HG03342 (cell line): Measurements from ENCODE around the gene PRICKLE2.

Experiments
- ATAC-seq: cut with Tn5 transposase; IDR thresholded peaks from one replicate; pipeline ENCODE4 v1.9.1; 2021; ENCODE audit warnings: mild to moderate bottlenecking, moderate library complexity; ENCODE audit not compliant: unreplicated experiment

Gene PRICKLE2

GRCh38 chr3:64081235-64081630 lies 144.0 kb downstream of the PRICKLE2 start:
- no peak for ATAC-seq

GRCh38 chr3:64080616-64081234 lies 144.5 kb downstream of the PRICKLE2 start:
- ATAC-seq, result no peak

DNA sequence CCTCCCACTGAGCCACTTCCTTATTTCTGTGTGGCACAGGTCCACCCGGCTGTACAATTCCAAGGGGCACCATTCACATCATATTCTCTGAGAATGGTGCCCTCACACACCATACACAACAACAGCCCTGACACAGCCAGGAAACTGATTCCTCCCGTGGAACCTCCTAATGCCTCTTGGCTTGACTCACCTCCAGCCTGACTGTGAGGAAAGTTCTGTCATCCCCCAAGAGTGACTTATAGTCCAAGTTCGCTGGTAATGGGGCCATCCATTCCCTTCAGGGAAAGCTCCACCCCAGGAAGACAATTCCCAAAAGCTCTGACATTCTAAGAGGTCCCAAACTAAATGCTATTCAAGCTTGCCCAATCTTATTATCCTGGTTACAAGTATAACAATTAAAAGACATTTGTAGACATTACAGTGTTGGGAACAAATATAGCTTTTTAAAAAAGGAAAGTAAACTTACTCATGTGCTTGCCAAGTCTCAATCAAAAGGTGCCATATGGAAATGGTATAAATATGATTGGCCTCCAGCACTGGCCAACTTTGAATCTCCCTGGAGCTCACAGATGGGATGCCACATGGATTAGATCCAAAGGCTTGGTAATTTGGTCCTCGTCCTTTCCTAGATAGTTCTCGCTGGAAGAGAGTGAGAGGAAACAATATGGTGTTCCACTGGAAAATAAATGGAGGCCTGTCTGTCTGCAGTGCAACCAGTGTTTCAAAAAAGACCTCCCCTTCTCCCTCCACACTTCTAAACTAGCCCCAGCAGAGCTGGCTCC lies 145.7 kb downstream of the PRICKLE2 start:
- no peak for ATAC-seq

DNA sequence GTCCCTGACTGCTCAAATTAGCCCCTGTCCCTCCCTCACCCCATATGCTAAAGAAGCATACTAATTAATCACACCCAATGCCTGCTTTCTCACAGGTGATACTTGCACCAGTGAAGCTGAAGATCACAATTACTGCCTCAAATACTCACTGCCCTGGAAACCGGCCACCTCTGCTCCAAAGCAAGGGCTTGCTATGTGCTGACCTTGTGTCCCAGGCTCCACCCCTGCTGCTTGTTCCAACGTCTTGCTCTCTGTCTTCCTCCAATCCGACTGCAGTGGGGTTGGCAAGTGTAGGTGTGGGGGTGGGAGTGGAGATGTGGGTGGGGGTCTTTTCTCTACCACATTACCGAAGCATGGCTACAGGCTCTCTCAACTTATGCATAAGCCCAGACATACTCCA lies 146.3 kb downstream of the PRICKLE2 start:
- ATAC-seq, result no peak

- ATAC-seq, result no peak
Observed at GRCh38 chr3:64074895-64075679, 150.2 kb downstream of the PRICKLE2 start.

DNA sequence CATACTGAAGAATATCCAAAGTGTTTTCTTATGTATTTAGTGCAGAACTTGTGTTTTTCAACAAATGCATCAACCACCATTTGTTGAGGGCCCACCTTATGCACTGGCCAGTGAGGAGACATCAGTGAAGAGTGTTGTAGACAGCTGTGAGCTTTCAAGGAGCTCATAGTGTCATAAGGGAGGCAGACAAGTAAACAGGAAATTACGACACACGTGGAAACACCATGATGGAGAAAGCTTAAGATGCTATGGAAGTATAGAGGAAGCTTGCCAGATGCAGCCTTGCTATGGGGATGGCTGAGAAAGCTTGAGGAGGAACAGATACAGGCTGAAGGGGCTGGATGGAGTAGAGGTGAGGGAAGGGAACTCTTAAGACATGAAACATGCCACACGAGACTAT lies 151.2 kb downstream of the PRICKLE2 start:
- no peak for ATAC-seq

GRCh38 chr3:64073158-64073761 lies 152.0 kb downstream of the PRICKLE2 start:
- no peak for ATAC-seq

- ATAC-seq, result no peak
Observed at GRCh38 chr3:64072126-64072525, 153.1 kb downstream of the PRICKLE2 start.

GRCh38 chr3:64070704-64071103 lies 154.6 kb downstream of the PRICKLE2 start:
- no peak for ATAC-seq

DNA sequence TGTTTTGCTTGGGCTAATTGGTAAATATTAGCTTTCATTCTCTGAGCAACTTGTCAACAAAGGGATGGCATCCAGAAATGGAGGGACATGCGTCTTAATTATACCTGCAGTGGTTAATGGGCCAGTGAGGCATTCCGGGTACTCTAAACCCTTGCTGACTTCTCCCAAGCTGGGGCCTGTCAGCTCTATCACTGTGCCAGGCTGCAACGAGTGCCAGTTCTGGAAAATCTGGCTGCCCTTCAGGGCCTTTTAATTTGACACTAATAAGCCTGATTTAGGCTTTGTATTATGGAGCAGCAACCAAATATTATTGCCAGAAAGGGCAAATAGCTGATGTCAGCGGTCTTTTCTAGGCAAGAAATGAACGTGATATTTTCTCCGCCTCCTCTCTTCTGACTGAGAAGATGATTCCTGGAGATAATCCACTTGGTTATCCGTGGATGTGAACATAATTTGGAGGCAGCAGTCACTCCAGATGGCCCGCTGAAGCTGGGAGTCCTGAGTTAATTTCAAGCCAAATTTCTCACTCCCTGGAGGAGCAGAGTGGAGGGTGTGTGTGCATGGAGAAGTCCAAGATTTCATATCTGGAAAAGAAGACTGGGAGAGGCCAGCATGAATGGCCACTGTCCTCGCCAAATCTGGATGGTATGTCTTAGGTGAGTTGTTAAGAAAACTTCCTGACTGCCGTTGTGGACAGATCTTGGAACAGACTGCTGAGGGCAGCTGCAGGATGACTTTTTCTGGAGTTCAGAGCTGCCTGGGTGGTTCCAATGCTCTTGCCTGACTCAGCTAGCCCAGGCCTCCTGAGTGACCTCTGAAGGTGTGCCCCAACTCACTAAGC lies 157.5 kb downstream of the PRICKLE2 start:
- ATAC-seq, result no peak

DNA sequence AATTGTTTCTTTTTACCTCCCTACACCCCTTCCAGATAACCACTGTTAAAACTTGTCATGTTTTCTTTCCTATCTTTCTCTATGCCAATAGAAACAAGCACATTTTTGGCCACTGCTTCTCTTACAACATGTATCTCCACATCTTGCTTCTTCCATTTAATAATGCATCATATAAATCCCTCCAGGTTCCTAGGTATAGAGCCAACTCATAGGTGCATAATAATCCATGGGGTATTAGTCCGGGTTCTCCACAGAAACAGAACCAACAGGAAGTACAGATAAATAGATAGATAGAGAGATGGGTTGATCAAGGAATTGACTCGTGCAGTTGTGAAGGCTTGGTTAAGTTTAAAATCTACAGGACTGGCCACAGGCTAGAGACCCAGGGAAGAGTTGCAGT lies 160.5 kb downstream of the PRICKLE2 start:
- no peak for ATAC-seq

- no peak for ATAC-seq
Observed at GRCh38 chr3:64063983-64064438, 161.3 kb downstream of the PRICKLE2 start.

GRCh38 chr3:64063207-64063982 lies 161.9 kb downstream of the PRICKLE2 start:
- no peak for ATAC-seq

- ATAC-seq, result no peak
Observed at GRCh38 chr3:64061628-64062027, 163.6 kb downstream of the PRICKLE2 start.

DNA sequence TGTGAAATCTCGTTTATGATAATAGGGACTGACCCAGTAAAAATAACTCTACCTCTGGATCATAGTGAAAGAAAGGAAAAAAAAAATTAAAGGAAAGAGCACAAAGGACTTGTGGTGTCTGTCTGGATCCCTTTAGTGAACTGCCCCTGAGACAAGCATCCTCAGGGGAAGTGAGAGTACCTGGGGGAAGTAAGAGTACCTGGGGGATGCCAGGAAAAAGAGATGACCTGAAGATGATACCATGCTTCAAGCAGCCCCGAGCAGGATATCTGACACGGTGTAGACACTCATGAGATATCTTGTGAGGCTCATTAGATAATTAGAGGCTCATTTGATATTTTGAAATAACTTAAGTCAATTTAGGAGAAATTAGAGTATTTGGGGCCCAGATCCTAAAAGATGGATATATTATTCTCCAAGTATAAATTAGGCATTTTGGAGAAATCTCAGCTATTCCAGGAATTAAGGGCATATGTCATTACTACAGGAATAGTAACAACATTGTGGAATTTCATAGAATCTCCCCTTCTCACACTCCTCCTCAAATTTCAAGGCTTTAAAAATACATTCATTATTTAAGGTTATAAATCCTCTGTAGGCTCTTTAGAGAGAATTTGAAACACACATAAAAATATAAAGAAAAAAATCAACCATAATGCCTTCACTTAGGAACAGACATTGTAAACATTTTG lies 165.6 kb downstream of the PRICKLE2 start:
- ATAC-seq, result no peak

GRCh38 chr3:64058566-64058965 lies 166.7 kb downstream of the PRICKLE2 start:
- no peak for ATAC-seq

DNA sequence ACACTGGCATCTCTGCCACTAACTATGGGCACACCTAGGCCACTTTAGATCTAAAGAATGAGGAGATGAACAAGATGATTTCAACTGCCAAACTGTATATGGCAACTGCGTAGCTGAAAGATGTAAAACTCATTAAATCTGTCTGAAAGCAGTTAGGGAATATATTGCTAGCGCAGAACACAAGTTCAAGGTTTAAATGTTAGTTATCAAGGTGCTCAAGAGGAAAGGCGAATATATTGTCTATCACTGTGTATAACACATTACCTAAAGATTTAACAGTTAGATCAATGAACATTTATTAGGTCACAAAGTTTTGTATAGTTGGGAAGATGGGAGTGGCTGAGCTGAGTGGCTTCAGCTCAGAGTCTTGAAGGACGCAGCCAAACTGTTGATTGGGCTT lies 168.0 kb downstream of the PRICKLE2 start:
- ATAC-seq, result no peak

DNA sequence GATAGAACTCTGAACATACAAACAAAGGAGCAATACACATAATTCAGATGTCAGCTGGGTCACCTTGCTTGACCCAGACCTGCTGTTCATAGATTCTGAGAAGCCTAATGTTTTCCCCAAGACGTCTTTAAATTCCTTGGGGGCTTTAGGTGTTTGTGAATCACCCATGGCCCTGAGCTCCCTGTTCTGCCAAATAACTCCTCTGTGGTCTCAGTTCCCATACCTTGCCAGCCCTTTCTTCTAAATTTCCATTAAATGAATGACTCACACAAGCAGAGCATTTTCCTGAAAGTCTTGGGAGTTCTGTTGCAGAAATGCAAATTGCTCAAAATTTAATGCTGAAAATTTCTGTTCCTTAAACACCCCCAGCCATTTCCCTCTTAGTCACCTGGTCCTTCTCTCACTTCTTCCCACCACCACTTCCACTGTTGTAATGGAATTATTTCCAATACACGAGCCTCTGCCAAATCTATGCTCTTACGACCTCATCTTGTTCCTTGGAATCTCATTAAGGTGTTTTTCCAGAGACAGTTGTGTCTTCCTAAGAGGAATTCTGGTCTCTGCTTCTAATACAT lies 168.6 kb downstream of the PRICKLE2 start:
- no peak for ATAC-seq

DNA sequence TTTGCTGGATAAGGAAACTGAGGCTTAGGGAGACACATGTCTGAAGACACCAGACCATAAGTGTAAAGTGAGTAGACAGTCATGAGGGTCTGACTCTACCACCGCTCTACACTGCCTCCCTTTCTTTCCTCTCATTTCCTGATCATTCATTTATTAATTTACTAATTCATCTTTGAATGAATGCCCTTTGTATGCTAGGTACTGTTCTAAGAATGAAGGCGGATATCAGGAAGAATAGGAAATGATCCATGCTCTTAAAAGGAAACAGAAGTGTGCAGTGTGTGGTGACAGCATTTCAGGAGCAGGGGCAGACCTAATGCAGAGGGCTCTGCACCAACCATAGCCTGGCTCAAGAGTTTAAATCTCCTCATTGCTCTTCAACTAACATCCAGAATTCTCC lies 170.2 kb downstream of the PRICKLE2 start:
- ATAC-seq, result no peak
